Osteocyte (in vitro differentiated cells): ENCODE data around the gene MAP3K12. TPM values are rescaled to one million over a fixed set of nuclear protein-coding genes. Genes with fewer than 3 reads are reported as not detected.

ENCODE experiments used
- DNase-seq: peaks from one replicate; pipeline ENCODE4 v3.0.0; 2021; ENCODE audit warnings: mixed read lengths; ENCODE audit not compliant: unreplicated experiment; ENCODE audit errors: extremely low spot score
- H3K27ac Mint-ChIP-seq: one replicate; pipeline ENCODE4 v1.8.0; 2021; ENCODE audit warnings: mild to moderate bottlenecking, mixed read lengths; ENCODE audit not compliant: unreplicated experiment
- H3K27me3 Mint-ChIP-seq: one replicate; pipeline ENCODE4 v1.8.0; 2021; ENCODE audit warnings: mixed read lengths; ENCODE audit not compliant: unreplicated experiment
- H3K36me3 Mint-ChIP-seq: one replicate; pipeline ENCODE4 v1.8.0; 2021; ENCODE audit warnings: mixed read lengths; ENCODE audit not compliant: unreplicated experiment
- H3K4me1 Mint-ChIP-seq: one replicate; pipeline ENCODE4 v1.8.0; 2021; ENCODE audit warnings: mixed read lengths; ENCODE audit not compliant: unreplicated experiment
- H3K4me3 Mint-ChIP-seq: one replicate; pipeline ENCODE4 v1.8.0; 2021; ENCODE audit warnings: mild to moderate bottlenecking, moderate library complexity, mixed read lengths; ENCODE audit not compliant: unreplicated experiment
- H3K9me3 Mint-ChIP-seq: one replicate; pipeline ENCODE4 v1.8.0; 2021; ENCODE audit warnings: mixed read lengths; ENCODE audit not compliant: unreplicated experiment
- total RNA-seq: library from RNA; stranded (reverse); gene quantifications from 2 replicates; pipeline ENCODE4 v1.2.1, GENCODE V29; 2021
- TF ChIP-seq, protein P1 (sequence below): fragments of 200-600 bp; sonication (generic); IDR thresholded peaks from 2 replicates; pipeline ENCODE4 v1.5.0; 2021; ENCODE audit warnings: antibody characterized with exemption, mild to moderate bottlenecking, moderate library complexity

The MAP3K12 gene
- total RNA-seq, 1 donor from 2014 or later: 51.8 TPM

DNA sequence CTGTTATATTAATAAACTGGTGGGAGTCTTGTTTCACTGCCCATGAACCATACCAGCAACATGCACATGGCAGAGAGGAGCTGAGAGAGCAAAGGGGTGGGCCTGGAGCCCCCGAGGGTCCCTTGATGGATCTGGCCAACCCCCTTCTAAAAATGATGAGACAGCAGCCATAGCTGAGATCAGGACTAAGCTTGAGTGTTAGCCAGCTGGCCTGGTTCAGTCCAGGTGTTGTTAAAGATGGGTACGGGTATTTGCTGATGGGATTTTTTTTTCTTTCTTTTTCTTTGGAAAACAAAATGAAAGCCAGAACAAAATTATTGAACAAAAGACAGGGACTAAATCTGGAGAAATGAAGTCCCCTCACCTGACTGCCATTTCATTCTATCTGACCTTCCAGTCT, 31.4 kb downstream of the MAP3K12 start:
- no peak overlapping the region for H3K4me3 Mint-ChIP-seq
- DNase-seq: no peak
- TF ChIP-seq, protein P1, sequence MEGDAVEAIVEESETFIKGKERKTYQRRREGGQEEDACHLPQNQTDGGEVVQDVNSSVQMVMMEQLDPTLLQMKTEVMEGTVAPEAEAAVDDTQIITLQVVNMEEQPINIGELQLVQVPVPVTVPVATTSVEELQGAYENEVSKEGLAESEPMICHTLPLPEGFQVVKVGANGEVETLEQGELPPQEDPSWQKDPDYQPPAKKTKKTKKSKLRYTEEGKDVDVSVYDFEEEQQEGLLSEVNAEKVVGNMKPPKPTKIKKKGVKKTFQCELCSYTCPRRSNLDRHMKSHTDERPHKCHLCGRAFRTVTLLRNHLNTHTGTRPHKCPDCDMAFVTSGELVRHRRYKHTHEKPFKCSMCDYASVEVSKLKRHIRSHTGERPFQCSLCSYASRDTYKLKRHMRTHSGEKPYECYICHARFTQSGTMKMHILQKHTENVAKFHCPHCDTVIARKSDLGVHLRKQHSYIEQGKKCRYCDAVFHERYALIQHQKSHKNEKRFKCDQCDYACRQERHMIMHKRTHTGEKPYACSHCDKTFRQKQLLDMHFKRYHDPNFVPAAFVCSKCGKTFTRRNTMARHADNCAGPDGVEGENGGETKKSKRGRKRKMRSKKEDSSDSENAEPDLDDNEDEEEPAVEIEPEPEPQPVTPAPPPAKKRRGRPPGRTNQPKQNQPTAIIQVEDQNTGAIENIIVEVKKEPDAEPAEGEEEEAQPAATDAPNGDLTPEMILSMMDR: no peak
- H3K4me1 Mint-ChIP-seq: peaks cover 15% of the 10 kb centered on the region
- H3K27ac Mint-ChIP-seq: no peak overlapping the region
- no peaks in the 10 kb centered on the region for H3K9me3 Mint-ChIP-seq
- peaks cover 65% of the 10 kb centered on the region for H3K36me3 Mint-ChIP-seq
- H3K27me3 Mint-ChIP-seq: no peaks in the 10 kb centered on the region

DNA sequence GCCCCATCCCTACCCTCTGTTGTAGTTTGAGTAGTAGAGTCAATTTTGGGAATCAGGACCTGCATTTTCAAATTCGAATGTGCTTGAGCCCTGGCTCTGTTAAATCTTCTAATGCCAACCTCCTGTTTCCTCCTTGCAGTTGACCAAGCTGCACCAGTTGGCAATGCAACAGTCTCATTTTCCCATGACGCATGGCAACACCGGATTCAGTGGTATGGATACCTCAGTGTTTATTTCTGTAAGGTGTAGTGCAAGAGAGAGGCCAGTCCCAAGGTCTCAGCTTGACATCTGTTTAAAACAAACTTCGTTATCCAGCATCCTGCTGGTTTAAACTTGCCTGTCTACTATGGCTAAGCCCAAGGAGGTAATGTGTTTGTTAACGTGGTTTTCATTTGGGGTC, 32.2 kb downstream of the MAP3K12 start:
- Mint-ChIP-seq H3K4me1 (peaks cover 9% of the 10 kb centered on the region), H3K4me3 (no peak overlapping the region), H3K9me3 (no peaks in the 10 kb centered on the region), H3K36me3 (peaks cover 66% of the 10 kb centered on the region), H3K27ac (no peak overlapping the region), H3K27me3 (no peaks in the 10 kb centered on the region)
- DNase-seq: no peak
- TF ChIP-seq, protein P1: no peak

- no peaks in the 10 kb centered on the region for H3K27me3 Mint-ChIP-seq
- H3K36me3 Mint-ChIP-seq: peaks cover 67% of the 10 kb centered on the region
- no peak for DNase-seq
- H3K27ac Mint-ChIP-seq: peak overlapping the region; percentile 45
- no peak overlapping the region for H3K4me3 Mint-ChIP-seq
- no peaks in the 10 kb centered on the region for H3K9me3 Mint-ChIP-seq
- peaks cover 5% of the 10 kb centered on the region for H3K4me1 Mint-ChIP-seq
- TF ChIP-seq, protein P1: no peak
These were observed 32.6 kb downstream of the MAP3K12 start for GRCh38 chr12:53466640-53467039.

DNA sequence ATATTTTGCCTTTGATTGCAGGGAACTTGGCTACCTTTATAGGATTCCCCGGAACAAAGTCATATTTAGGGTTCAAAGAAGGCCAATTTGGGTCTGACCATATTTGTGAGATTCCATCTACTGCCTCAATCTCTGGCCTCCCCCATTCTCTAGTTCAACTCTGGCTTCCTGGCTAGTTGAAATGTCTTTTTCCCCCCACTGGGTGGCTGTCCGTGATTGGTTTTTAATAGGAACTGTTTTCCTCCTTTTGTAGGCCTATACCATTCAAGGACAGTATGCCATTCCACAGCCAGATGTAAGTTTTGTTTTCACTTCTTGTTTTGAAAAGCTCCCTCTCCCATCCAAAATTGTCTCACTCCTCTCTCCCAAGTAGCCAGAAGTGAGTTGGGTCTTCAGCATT, 33.6 kb downstream of the MAP3K12 start:
- Mint-ChIP-seq H3K27ac (no peak overlapping the region), H3K4me1 (peaks cover 4% of the 10 kb centered on the region), H3K4me3 (no peak overlapping the region), H3K27me3 (no peaks in the 10 kb centered on the region), H3K9me3 (no peaks in the 10 kb centered on the region), H3K36me3 (peaks cover 69% of the 10 kb centered on the region)
- TF ChIP-seq, protein P1: no peak
- DNase-seq: no peak

DNA sequence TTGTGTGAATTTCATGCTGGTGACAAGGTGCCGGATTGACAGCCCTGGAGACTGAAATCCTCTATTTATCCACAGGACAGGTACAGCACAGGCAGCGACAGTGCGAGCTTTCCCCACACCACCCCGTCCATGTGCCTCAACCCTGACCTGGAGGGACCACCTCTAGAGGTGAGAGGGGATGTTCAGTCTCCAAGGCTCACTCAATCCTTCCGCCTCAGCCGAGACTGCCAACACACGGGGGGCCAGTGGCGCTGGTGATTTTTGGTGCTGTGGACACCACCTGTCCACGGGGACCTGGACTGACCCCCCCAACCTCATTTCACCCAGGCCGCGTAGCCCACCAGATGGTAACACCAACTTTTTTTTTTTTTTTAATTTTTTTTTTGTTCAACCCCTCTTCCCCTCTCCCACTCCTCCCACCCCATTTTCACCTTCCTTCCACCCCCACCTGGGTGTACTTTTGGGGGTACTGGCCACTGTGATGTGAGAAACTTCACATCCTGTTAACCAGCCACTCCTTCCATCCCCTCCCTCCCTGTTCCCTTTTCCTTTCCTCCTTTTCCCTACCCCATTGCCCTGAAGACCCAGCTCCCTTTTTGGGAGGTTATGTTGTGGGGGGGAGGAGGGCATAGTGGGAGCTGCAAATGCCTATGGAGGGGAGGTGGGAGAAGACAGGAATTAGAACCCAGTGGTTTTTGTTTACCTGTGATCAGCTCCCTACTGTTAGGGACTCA, 34.4 kb downstream of the MAP3K12 start:
- no peak overlapping the region for H3K27ac Mint-ChIP-seq
- H3K36me3 Mint-ChIP-seq: peaks cover 74% of the 10 kb centered on the region
- H3K27me3 Mint-ChIP-seq: no peaks in the 10 kb centered on the region
- TF ChIP-seq, protein P1: no peak
- no peak for DNase-seq
- peaks cover 6% of the 10 kb centered on the region for H3K4me1 Mint-ChIP-seq
- no peak overlapping the region for H3K4me3 Mint-ChIP-seq
- H3K9me3 Mint-ChIP-seq: no peaks in the 10 kb centered on the region
